Neuronal stem cell (in vitro differentiated cells): ENCODE measurements around the gene RIPOR2.
"Not testable (repeated sequence)": the region's sequence is repeated elsewhere in the genome, so short reads cannot be mapped to it uniquely, and the experiment has no call there.

Experiments
- DNase-seq: peaks from one replicate; pipeline ENCODE4 v3.0.0-alpha.2; 2013; ENCODE audit warnings: low spot score
- H2AFZ ChIP-seq: one replicate; pipeline ENCODE4 v1.6.1; 2013; ENCODE audit warnings: mild to moderate bottlenecking, low read length, inconsistent platforms
- H2AK5ac ChIP-seq: 2 replicates; pipeline ENCODE4 v1.6.1; 2013; ENCODE audit warnings: low read depth, mild to moderate bottlenecking, inconsistent platforms, low read length, moderate library complexity, mixed read lengths
- H2BK120ac ChIP-seq: 2 replicates; pipeline ENCODE4 v1.6.1; 2013; ENCODE audit warnings: low read depth, mild to moderate bottlenecking, inconsistent platforms, low read length, moderate library complexity, mixed read lengths
- H2BK12ac ChIP-seq: one replicate; pipeline ENCODE4 v1.6.1; 2013; ENCODE audit warnings: low read length, inconsistent platforms
- H2BK15ac ChIP-seq: 2 replicates; pipeline ENCODE4 v1.6.1; 2013; ENCODE audit warnings: mild to moderate bottlenecking, low read length, inconsistent platforms, mixed read lengths
- H2BK5ac ChIP-seq: one replicate; pipeline ENCODE4 v1.6.1; 2013; ENCODE audit warnings: inconsistent platforms, mild to moderate bottlenecking, low read length, moderate library complexity
- H3K14ac ChIP-seq: one replicate; pipeline ENCODE4 v1.6.1; 2013; ENCODE audit warnings: low read length, inconsistent platforms
- H3K18ac ChIP-seq: 2 replicates; pipeline ENCODE4 v1.6.1; 2013; ENCODE audit warnings: low read length, inconsistent platforms
- H3K23ac ChIP-seq: 2 replicates; pipeline ENCODE4 v1.6.1; 2013; ENCODE audit warnings: low read depth, mild to moderate bottlenecking, mixed read lengths, low read length, inconsistent platforms; ENCODE audit not compliant: poor library complexity
- H3K27ac ChIP-seq: replicated peaks from 3 replicates; pipeline ENCODE4 v1.5.1; 2013; ENCODE audit warnings: low read length, inconsistent platforms
- H3K27me3 ChIP-seq, 3 experiments: 2 replicates each; pipeline ENCODE4 v1.6.1; 2013; ENCODE audit warnings: low read length in 3 of 3, mild to moderate bottlenecking in 2 of 3, inconsistent platforms in 1 of 3, low read depth in 1 of 3, mixed read lengths in 1 of 3, moderate library complexity in 1 of 3; ENCODE audit not compliant: control insufficient read depth in 3 of 3, insufficient read depth in 3 of 3
- H3K36me3 ChIP-seq, 2 donors: replicated peaks in 1 of 2; 2 replicates each; pipeline ENCODE4 v1.6.1; 2013; ENCODE audit warnings: low read length in 2 of 2; ENCODE audit not compliant: control insufficient read depth in 2 of 2, insufficient read depth in 2 of 2
- H3K4ac ChIP-seq: 2 replicates; pipeline ENCODE4 v1.6.1; 2013; ENCODE audit warnings: inconsistent platforms, mild to moderate bottlenecking, low read length, moderate library complexity
- H3K4me1 ChIP-seq, 2 donors: 1 replicate in 1 of 2; 2 replicates in 1 of 2; pipeline ENCODE4 v1.6.1; 2013; ENCODE audit warnings: low read length in 2 of 2, low read depth in 1 of 2; ENCODE audit not compliant: control insufficient read depth in 2 of 2, insufficient read depth in 1 of 2
- H3K4me2 ChIP-seq: one replicate; pipeline ENCODE4 v1.6.1; 2013; ENCODE audit warnings: mild to moderate bottlenecking, low read length, inconsistent platforms; ENCODE audit not compliant: insufficient read depth, poor library complexity, severe bottlenecking
- H3K4me3 ChIP-seq, 2 donors: 2 replicates each; pipeline ENCODE4 v1.5.1; 2013; ENCODE audit warnings: low read length in 2 of 2, mild to moderate bottlenecking in 2 of 2, inconsistent platforms in 1 of 2, moderate library complexity in 1 of 2
- H3K79me1 ChIP-seq: one replicate; pipeline ENCODE4 v1.6.1; 2013; ENCODE audit warnings: low read depth, mild to moderate bottlenecking, inconsistent platforms, low read length, moderate library complexity
- H3K9ac ChIP-seq: one replicate; pipeline ENCODE4 v1.6.1; 2013; ENCODE audit warnings: mild to moderate bottlenecking, low read depth, low read length, inconsistent platforms; ENCODE audit not compliant: poor library complexity
- H3K9me3 ChIP-seq, 2 donors: replicated peaks in 1 of 2; 2 replicates each; pipeline versions ENCODE3 to v1.6.1; 2013; ENCODE audit warnings: low read length in 2 of 2, mild to moderate bottlenecking in 2 of 2, inconsistent platforms in 1 of 2, low read depth in 1 of 2, mixed read lengths in 1 of 2, moderate library complexity in 1 of 2; ENCODE audit not compliant: control insufficient read depth in 2 of 2, insufficient read depth in 1 of 2
- H4K8ac ChIP-seq: one replicate; pipeline ENCODE4 v1.6.1; 2013; ENCODE audit warnings: low read depth, mild to moderate bottlenecking, inconsistent platforms, low read length, moderate library complexity
- H4K91ac ChIP-seq: one replicate; pipeline ENCODE4 v1.6.1; 2013; ENCODE audit warnings: low read length, low read depth, mild to moderate bottlenecking, inconsistent platforms; ENCODE audit not compliant: poor library complexity
- WGBS, 2 donors: extraction: QIAGEN DNeasy Blood & Tissue Kit; methylation state at CpG; one replicate each; pipeline ENCODE4 v1.1.7; 2013; ENCODE audit warnings: missing lambda C conversion rate in 2 of 2, mixed read lengths in 1 of 2; ENCODE audit not compliant: insufficient read length in 2 of 2, insufficient replicate concordance in 1 of 2; ENCODE audit errors: extremely low coverage in 2 of 2; 5-methylcytosine and 5-hydroxymethylcytosine counted together

Gene RIPOR2

GRCh38 chr6:24754378-24754777 is 181.4 kb downstream of the RIPOR2 start:
- not testable (repeated sequence) for H3K4me3 ChIP-seq, H3K9me3 ChIP-seq, H2AK5ac ChIP-seq, H3K27me3 ChIP-seq, H3K4me1 ChIP-seq, H3K18ac ChIP-seq, H2BK120ac ChIP-seq, H3K14ac ChIP-seq, H3K79me1 ChIP-seq, H2BK5ac ChIP-seq, H3K36me3 ChIP-seq, H3K23ac ChIP-seq, H3K4me2 ChIP-seq, H3K27ac ChIP-seq, H4K91ac ChIP-seq, H3K9ac ChIP-seq, H2BK15ac ChIP-seq, DNase-seq, H3K4ac ChIP-seq, H4K8ac ChIP-seq, H2AFZ ChIP-seq, H2BK12ac ChIP-seq
- WGBS, 2 donors = no CpG with 5 or more reads among the region's 4 CpGs
